Retina (tissue), 1 donor: ENCODE measurements around the gene SLIT3.
A peak's percentile ranks its signal among the peaks of the same experiment; 100 is the strongest.

ENCODE experiments used
- DNase-seq: peaks from one replicate; pipeline ENCODE4 v3.0.0-alpha.2; 2016

The SLIT3 gene

GRCh38 chr5:168781941-168782571, 518.9 kb downstream of the SLIT3 start:
- peak; percentile 45 for DNase-seq

DNA sequence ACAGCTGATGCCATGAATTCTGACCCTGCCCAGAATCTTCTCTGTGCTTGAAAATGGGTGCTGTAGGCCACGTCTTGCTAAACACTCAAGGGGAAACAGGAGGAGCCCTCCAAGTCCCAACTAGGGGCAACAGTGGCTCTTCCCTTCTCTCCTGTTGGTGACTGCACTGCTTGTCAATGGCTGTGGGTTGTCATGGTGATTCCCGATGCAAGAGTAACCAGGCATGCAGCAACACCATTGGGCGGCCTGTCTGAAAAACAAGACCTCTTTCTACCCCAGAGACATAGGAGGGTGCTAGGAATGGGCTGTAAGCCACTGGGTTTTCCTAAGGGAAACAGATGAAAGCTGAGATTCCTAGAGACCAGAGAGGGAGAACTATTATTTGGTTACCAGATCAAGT, 520.1 kb downstream of the SLIT3 start:
- DNase-seq = no peak

GRCh38 chr5:168779333-168779732, 521.6 kb downstream of the SLIT3 start:
- DNase-seq = peak; percentile 82

GRCh38 chr5:168778536-168778935, 522.4 kb downstream of the SLIT3 start:
- no peak for DNase-seq

DNA sequence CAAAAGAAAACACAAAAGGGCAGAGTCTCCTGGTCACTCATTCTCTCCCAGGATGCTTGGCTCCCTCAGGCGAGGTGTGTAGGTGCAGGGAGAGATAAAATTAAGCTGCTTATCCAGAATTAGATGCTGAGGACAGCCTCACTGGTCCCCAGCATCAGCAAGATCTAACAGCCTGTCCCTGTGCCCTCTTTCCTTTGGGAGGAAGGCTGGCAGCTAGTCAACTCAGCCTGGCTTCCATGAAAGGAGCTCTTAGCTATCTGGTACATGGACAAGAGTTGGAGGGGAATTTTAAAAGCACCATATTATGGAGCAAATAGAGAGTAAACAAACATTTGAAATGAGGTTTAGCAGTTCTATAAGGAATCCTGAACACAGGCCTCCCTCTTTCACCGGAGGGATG, 523.3 kb downstream of the SLIT3 start:
- no peak for DNase-seq

- DNase-seq = no peak
Measured at GRCh38 chr5:168776070-168776469, 524.9 kb downstream of the SLIT3 start.

- no peak for DNase-seq
Measured at GRCh38 chr5:168773226-168773625, 527.7 kb downstream of the SLIT3 start.

- DNase-seq = no peak
Measured at GRCh38 chr5:168772316-168772961, 528.5 kb downstream of the SLIT3 start.

- no peak for DNase-seq
Measured at GRCh38 chr5:168771678-168772077, 529.3 kb downstream of the SLIT3 start.

- no peak for DNase-seq
Measured at GRCh38 chr5:168770996-168771395, 529.9 kb downstream of the SLIT3 start.

DNA sequence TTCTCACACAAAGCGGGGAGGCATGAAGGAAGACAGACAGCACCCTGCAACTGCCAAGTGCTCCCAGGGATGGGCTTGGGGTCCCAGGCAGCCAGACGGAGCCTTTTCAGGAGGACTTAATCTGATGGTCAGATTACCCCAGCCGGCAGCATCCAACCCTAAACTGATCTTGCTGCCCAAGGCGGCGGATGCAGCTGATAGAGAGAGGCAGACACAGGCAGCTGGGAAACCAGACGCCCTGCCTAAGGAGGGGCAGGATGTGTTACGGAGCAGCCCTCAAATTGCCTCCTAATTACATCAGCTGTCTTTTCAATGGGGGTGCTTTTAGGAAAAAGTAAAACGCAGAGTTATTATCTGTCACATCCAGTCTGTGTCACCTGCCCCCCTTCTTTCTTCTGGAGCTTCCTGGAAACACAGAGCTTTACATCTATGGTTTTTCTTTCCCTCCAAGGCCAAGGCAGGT, 530.9 kb downstream of the SLIT3 start:
- peak; percentile 71 for DNase-seq

- no peak for DNase-seq
Measured at GRCh38 chr5:168768172-168768571, 532.8 kb downstream of the SLIT3 start.

- DNase-seq = no peak
Measured at GRCh38 chr5:168766426-168766700, 534.6 kb downstream of the SLIT3 start.

DNA sequence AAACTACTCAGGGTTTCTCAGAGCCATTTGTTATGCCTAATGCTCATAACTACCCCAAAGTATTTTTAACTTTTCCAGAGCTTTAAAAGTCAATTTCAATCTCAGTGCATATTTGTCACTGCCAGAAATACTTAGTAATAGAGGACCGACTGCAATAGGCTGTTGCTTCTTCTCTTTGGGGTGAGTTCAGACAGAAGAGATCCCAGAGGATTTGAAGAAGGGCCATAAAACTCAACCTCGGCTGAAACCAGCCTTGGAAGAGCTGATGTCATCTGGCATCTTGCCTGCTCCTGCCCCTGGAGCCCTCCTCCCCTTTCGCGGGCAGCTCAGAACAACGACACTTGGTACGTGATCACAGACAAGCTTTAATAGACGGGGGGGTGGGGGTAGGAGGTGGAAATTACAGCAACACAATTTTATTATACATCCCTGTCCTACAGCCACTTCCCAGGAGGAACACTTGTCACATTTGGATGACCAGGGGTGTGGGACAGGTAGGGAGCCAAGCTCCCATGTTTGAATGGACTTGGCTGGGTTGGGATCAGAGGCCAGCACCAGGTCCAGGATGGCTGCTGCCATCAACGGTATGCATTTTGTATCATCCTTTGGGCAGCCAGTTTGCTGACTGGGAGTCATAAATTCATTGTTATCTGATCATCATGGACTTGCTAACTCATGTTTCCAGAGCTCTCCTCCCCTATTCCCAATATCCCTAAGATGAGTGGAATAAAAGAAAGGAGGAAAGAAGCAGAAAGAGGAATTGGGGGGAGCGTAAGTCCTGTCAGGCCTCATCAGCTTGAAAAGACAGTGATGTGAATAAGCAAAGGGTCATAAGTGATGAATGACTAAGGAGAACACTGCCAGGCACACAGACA, 535.2 kb downstream of the SLIT3 start:
- DNase-seq = no peak

- DNase-seq = no peak
Measured at GRCh38 chr5:168765086-168765550, 535.8 kb downstream of the SLIT3 start.

GRCh38 chr5:168756453-168757391, 544.2 kb downstream of the SLIT3 start:
- DNase-seq = no peak

GRCh38 chr5:168755548-168756093, 545.3 kb downstream of the SLIT3 start:
- DNase-seq = no peak

- DNase-seq = no peak
Measured at GRCh38 chr5:168753691-168754254, 547.2 kb downstream of the SLIT3 start.

- DNase-seq = no peak
Measured at GRCh38 chr5:168752416-168753190, 548.3 kb downstream of the SLIT3 start.

DNA sequence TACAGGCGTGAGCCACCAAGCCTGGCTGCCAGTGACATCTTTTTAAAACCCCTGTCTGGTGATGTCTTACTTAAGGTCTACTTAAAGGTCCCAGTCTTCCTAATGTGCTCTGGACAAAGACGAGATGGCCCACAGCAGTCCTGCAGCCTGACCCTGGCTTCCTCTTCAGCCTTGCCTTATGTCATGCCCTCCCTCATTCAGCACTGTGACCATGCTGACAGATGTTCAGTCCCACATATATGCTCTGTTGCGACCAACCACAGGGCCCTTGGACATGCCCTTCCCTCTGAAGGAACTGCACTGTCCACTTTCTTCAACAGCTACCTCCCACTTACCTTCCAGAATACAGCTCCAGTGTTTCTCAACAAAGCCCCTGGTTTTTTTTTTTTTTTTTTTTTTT, 548.9 kb downstream of the SLIT3 start:
- no peak for DNase-seq

DNA sequence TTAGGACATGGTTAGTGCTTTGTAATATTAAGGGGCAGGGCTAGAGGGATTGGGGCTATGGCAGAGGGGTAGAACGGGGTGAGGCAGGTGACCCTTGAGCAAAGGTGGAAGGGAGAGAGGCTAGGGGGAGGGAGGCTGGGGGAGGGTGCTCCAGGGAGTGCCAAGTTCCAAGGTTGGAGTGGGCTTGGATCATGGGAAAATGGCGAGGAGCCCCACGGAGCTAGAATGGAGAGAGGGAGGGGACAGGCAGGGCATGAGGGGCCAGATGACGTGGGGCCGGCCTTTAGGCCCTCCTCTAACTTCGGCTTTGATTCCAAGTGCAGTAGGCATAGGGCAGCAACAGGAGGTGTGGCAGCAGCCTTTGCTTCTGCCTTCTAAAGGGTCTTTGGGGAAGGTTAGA, 550.0 kb downstream of the SLIT3 start:
- DNase-seq = no peak
